Right cardiac atrium (tissue), 5 donors: ENCODE data around the gene JARID2. TPM values are rescaled to one million over a fixed set of nuclear protein-coding genes. Genes with fewer than 3 reads are reported as not detected.

ENCODE experiments used
- ATAC-seq, 2 donors: fragments of 200-7000 bp; cut with Tn5 transposase; one replicate each; pipeline versions ENCODE4 v1.8.0 to v1.9.1; 2020; ENCODE audit warnings: moderate library complexity in 2 of 2, mild to moderate bottlenecking in 1 of 2
- DNase-seq, 3 donors: peaks; one replicate each; pipeline ENCODE4 v3.0.0-alpha.2; 2020
- H3K27ac ChIP-seq: one replicate; pipeline ENCODE4 v1.5.1; 2013; ENCODE audit warnings: mild to moderate bottlenecking, low read length, control low read depth, moderate library complexity
- H3K27me3 ChIP-seq: one replicate; pipeline ENCODE4 v1.6.1; 2013; ENCODE audit not compliant: control insufficient read depth, insufficient read depth
- H3K4me1 ChIP-seq: one replicate; pipeline ENCODE4 v1.6.1; 2013; ENCODE audit warnings: low read length; ENCODE audit not compliant: control insufficient read depth, insufficient read depth
- H3K4me3 ChIP-seq: one replicate; pipeline ENCODE4 v1.5.1; 2013; ENCODE audit warnings: low read length, control low read depth
- H3K9me3 ChIP-seq: one replicate; pipeline ENCODE4 v1.6.1; 2013; ENCODE audit warnings: low read length; ENCODE audit not compliant: control insufficient read depth
- WGBS: extraction: QIAGEN DNeasy Blood & Tissue Kit; methylation state at CpG from one replicate; pipeline ENCODE4 v1.1.7; 2013; 5-methylcytosine and 5-hydroxymethylcytosine counted together
- intact Hi-C, 4 donors: fragments of 100-400 bp; cut with DNase I; formaldehyde crosslinking; loops; one replicate each; pipeline versions ENCODE4 v1.11.0 to v1.14.0; 2022 to 2023
- polyA plus RNA-seq: library from polyadenylated mRNA; stranded (reverse); fragments of 200-250 nt; gene quantifications from one replicate; pipeline ENCODE4 v1.2.3, GENCODE V29; 2013
- total RNA-seq, 4 donors: library from RNA; stranded (reverse); fragmentation: NEBNext Ultra II Directional; extraction: Animal tissue kit (Norgen Biotek cat#: 25700); gene quantifications; one replicate each; pipeline ENCODE4 v1.2.1, GENCODE V29; 2021
- donor health status: healthy with polysubstance abuse.
- donor health status: DM: no; HTN: yes; CAD: no.
- donor health status: DM: no; HTN: no; CAD: no.
- donor health status: DM: no; HTN: yes; CAD: no; lungs with severe emphysema.
- donor health status: DM: yes; HTN: yes; CAD: no.

Gene JARID2
- total and polyA plus RNA-seq, 5 donors, result 4.1 to 10.1 (median 9.1) TPM

DNA sequence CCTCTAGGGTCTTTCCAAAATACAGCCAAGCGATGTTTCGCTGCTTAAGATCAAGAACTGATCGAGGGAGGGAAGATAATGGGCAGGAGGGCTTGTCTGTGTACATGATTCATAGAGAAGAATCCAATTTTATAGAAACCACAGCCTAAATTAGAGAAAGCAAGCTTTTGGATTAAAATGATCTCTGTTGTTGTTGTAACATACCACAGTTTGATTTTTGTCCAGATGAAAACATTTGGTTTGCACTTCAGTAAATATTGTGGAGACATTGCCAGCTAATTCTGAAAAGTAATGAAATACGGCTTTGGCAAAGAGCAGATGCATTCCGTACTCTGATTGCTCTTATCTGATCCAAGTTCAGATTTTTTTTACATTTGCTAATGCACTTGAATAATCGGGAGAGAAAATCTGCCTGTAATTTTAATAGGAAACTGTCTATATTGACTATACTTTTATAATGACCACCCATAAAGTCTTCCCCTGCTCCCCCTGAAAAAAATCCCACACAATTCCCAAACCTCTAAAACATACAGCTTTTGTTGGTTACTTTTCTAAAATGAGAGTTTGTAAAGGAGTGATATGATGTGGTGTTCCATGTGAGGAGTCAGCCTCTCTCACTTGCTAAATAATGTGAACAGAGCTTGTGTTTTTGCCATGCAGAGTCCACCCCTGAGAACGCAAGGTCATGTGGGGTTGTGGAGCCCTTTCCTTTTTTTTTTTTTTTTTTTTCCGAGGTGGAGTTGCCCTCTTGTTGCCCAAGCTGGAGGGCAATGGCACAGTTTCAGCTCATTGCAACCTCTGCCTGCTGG is 217.1 kb downstream of the JARID2 start:
- ATAC-seq (no peak), DNase-seq (no peak)
- WGBS, result 49% methylated on average over 8 of the region's 8 CpGs
- Histone ChIP-seq H3K9me3 (no peaks in the 10 kb centered on the region), H3K4me1 (peaks cover 10% of the 10 kb centered on the region), H3K27ac (no peak overlapping the region), H3K27me3 (no peaks in the 10 kb centered on the region), H3K4me3 (no peak overlapping the region)
- intact Hi-C loops, result no loop called here

DNA sequence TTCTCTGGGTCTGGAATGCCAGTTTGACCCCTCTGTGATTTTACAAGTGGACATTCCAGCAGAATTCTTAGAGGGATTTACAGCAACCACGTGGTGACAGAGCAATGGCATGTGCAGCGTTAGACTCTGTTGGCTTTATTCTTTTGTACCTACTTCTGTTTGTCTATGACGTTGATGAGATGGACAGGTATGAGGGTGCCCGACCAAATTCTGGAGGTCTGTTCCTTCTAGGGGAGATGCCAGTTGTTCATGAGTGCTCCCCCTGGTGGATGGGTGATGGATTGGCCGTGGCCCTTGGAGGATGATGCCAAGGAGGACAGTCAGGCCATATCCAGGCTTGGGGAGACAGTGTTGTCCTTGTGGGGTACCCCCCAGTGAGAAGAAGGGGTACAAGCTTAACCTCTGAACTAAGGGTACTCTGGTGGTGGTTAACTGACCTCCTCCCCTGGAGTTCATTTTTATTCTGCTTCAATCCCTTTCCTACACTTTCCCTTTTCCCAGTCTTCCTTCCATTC is 218.4 kb downstream of the JARID2 start:
- Histone ChIP-seq H3K27ac (no peak overlapping the region), H3K4me1 (peaks cover 10% of the 10 kb centered on the region), H3K4me3 (no peak overlapping the region), H3K9me3 (no peaks in the 10 kb centered on the region), H3K27me3 (no peaks in the 10 kb centered on the region)
- intact Hi-C loops, result no loop called here
- WGBS, result 81% methylated on average over 5 of the region's 5 CpGs
- DNase-seq (no peak), ATAC-seq (peak in 1 of 2 donors; percentile 48)

DNA sequence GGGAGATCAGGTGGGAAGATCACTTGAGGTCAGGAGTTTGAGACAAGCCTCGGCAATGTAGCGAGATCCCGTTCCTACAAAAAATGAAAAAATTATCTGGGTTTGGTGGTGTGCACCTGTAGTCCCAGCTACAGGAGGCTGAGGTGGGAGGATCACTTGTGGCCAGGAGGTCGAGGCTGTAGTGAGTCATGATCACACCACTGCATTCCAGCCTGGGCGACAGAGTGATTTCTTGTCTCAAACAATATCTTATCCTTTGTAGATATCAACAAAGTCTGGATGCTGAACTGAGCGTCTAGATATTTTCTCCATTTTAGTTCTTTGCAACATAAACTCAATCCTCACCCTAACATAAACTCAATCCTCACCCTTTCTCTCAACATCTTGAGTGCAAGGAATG is 219.3 kb downstream of the JARID2 start:
- Histone ChIP-seq H3K27me3 (no peaks in the 10 kb centered on the region), H3K4me3 (no peak overlapping the region), H3K9me3 (no peaks in the 10 kb centered on the region), H3K27ac (no peak overlapping the region), H3K4me1 (peaks cover 8% of the 10 kb centered on the region)
- intact Hi-C loops, result no loop called here
- ATAC-seq, result no peak
- no peak for DNase-seq
- 91% methylated on average over 6 of the region's 6 CpGs for WGBS

DNA sequence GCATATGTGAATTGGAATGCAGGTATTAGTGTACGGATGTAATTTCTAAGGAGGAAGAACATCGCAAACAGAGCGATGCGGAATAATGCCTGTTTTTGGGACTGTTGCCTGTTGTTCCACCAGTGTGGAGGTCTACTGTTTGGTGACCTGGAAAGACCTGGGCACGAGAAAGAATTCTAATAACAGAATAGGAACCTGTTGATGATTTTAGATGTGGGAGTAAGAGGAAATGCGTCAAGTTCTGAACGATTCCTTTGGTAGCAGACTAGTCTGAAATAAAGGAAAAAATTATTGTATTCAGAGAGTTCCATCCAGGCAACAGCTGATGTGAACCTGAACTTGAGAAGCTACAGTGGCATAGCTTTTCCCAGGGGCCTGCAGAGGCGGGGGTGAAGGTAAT is 224.9 kb downstream of the JARID2 start:
- Histone ChIP-seq H3K4me1 (peaks cover 6% of the 10 kb centered on the region), H3K9me3 (no peaks in the 10 kb centered on the region), H3K27me3 (no peaks in the 10 kb centered on the region), H3K4me3 (no peak overlapping the region), H3K27ac (no peak overlapping the region)
- intact Hi-C loops, result no loop called here
- no peak for ATAC-seq
- WGBS, result 82% methylated on average over 8 of the region's 8 CpGs
- no peak for DNase-seq

DNA sequence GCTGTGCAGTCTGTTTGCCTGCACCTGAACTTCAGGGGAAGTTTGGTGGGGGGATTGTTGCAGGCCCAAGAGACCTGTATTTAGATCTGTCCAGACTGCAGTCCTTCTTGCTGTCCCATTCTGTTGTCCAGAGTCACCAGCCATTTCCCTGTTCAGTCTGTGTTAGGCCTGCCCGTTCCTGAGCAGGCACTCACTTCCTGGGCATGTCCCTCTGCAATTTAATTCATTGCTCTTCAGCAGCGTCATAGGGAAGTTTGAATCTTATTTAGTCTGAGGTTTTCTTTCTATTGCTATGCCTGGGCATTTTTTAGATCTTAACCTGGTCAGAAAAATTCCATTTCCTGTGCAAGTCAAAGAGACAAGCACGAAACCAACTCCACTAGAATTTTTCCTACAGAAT is 226.8 kb downstream of the JARID2 start:
- no peak for DNase-seq
- WGBS, result 80% methylated on average over 3 of the region's 3 CpGs
- intact Hi-C loops, result no loop called here
- ATAC-seq, result peak; percentile 31 to 34
- H3K27ac ChIP-seq, result no peak overlapping the region
- H3K4me3 ChIP-seq, result no peak overlapping the region
- H3K9me3 ChIP-seq, result no peaks in the 10 kb centered on the region
- H3K4me1 ChIP-seq, result peaks cover 11% of the 10 kb centered on the region
- no peaks in the 10 kb centered on the region for H3K27me3 ChIP-seq

DNA sequence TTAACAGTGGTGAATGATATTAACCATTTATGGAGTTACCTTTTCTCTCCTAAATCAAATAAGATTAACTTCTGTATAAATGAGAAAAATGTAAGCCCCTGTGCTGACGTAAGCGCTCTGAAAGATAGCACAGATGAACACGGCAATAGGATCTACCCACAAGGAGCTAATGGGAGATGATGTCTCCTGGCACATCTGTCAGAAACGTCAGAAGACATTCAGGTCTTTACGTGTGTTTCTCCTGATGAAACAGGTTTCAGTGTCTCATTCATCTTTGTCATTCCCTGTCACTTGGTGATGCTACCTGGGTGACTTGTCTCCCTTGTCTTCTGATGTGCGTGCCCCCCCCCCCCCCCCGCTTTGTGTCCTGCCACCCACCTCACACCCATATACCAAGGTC is 227.3 kb downstream of the JARID2 start:
- H3K9me3 ChIP-seq, result no peaks in the 10 kb centered on the region
- H3K27ac ChIP-seq, result peak overlapping the region; percentile 39
- 85% methylated on average over 7 of the region's 7 CpGs for WGBS
- no peak overlapping the region for H3K4me3 ChIP-seq
- intact Hi-C loops, result no loop called here
- H3K27me3 ChIP-seq, result no peaks in the 10 kb centered on the region
- H3K4me1 ChIP-seq, result peaks cover 11% of the 10 kb centered on the region
- ATAC-seq (no peak), DNase-seq (no peak)

DNA sequence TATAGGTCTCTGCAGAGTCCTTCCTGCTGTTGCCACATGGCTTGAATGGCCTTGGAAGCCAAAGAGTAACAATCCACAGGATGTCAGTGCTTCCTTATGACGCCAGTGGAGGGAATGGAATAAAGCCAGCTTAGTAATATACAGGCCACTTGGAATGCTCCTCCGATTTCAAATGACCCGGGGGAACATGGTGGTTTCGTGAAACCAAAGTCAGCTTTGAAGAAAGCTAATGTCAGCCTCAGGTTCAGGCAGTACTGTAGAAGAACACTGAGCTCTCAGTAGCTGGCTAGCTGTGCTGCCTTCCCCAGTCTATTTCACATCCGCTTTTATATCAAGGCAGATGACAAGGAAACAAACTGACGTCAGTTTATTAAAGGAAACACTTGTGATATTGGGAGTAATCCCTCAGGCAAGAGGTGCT is 227.9 kb downstream of the JARID2 start:
- H3K4me3 ChIP-seq, result no peak overlapping the region
- ATAC-seq, result peak; percentile 84 to 87
- intact Hi-C loops, result no loop called here

DNA sequence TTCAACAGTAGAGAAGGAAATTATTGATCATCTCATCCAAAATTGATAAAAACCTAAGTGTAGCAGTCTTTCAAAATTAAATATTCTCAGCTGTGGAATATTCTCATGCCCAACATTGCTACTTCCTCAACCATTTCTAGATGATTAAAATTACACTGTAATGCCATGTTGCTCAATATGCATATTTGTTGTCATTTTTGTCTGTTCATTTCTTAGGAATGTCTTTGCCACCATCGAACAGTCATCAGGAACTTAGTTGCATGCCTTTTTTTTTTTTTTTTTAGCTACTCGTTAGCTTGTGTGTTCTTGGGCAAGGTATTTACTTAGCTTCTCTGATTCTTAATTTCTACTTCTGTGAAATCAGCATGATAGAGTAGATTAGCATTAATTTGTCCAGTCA is 228.3 kb downstream of the JARID2 start:
- intact Hi-C loops, result no loop called here
- H3K27ac ChIP-seq, result no peak overlapping the region

More for the DNA sequence above, 227.9 kb downstream of the JARID2 start:
- H3K27ac ChIP-seq, result peak overlapping the region; percentile 7
- H3K27me3 ChIP-seq, result no peaks in the 10 kb centered on the region
- no peaks in the 10 kb centered on the region for H3K9me3 ChIP-seq
- WGBS, result 21% methylated on average over 6 of the region's 6 CpGs
- no peak for DNase-seq
- H3K4me1 ChIP-seq, result peaks cover 11% of the 10 kb centered on the region

DNA sequence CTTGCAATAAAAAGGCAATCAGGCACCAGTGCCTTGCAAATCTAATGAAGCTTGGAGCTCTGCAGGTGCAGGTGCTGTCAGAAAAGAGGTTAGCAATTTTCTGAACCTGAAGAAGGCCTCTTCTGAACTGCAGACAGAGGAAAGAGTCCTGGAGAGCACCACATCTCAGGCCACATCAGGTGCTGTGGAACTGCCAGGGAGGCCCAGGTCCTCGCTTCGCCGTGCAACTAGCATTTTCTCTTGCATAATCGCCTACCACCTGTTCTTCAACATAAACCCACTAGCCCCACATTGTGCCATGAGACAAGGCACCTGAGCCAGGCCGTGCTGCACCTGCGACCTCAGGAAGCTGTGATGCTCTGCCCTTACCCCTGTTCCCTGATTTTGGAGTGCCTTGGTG is 229.4 kb downstream of the JARID2 start:
- H3K4me1 ChIP-seq, result peaks cover 11% of the 10 kb centered on the region
- 95% methylated on average over 6 of the region's 6 CpGs for WGBS
- no peak for ATAC-seq

More for the DNA sequence above, 228.3 kb downstream of the JARID2 start:
- Histone ChIP-seq H3K4me3 (no peak overlapping the region), H3K4me1 (peaks cover 11% of the 10 kb centered on the region), H3K27me3 (no peaks in the 10 kb centered on the region), H3K9me3 (no peaks in the 10 kb centered on the region)
- DNase-seq (no peak), ATAC-seq (no peak)
- 69% methylated on average over 2 of the region's 2 CpGs for WGBS

DNA sequence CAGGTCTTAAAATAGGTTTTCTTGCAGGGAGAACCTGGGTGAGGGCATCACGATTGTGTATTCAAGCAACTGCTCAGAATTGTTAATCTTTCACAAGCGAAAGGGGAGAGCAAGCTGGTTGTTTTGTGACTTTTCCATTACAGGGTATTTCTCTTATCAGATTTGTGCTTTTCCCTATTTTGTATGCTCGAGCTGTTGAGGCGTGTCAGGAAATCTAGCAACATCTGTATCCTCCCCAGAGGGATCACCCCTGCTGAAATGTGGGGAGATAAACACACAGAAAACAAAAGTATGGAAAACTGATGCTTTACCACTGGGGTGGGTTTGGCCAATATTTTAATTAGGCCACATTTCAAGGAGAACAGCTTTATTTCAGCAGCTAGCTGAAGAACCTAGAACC is 230.0 kb downstream of the JARID2 start:
- Histone ChIP-seq H3K27me3 (no peaks in the 10 kb centered on the region), H3K4me1 (peaks cover 11% of the 10 kb centered on the region), H3K4me3 (no peak overlapping the region), H3K9me3 (no peaks in the 10 kb centered on the region), H3K27ac (peak overlapping the region; percentile 81)
- DNase-seq, result no peak
- ATAC-seq, result peak in 1 of 2 donors; percentile 60
- intact Hi-C loops, result no loop called here
- 61% methylated on average over 4 of the region's 4 CpGs for WGBS

More for the DNA sequence above, 229.4 kb downstream of the JARID2 start:
- Histone ChIP-seq H3K27me3 (no peaks in the 10 kb centered on the region), H3K9me3 (no peaks in the 10 kb centered on the region), H3K4me3 (no peak overlapping the region), H3K27ac (no peak overlapping the region)
- intact Hi-C loops, result no loop called here
- DNase-seq, result no peak

DNA sequence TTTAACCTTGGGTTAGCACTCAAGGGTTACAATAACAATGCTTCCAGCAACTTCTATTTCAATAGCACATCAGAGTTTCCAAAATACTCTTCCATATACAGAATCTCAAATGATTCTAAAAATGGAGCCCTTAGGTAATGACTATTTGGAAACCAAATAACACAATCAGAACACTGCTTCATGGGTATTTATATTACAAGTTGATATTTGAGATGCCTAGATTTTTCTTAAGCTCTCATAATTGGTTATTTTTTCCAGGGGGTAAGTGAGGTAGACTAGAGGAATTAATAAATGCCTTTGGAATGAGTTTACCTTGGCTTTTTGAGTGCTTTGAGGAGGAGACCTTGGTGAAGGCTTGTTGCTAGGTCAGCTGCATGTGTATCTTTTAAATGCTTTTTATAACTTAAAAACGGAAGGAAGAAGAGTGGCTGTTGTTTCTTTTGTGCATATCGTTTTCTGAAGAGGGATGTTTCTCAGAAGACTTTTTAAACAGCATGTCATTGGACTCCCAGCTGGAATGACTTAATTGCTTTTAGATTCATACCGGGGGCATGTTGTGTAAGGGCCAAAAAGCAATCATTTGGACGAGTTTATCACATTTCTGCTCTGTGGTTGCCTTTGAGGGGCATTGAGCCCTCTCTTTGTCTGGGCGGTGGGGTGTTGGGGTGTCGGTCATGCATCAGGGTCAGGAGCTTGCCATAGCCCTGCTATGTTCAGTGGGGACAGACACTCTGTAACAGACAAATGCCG is 230.9 kb downstream of the JARID2 start:
- WGBS, result 51% methylated on average over 7 of the region's 7 CpGs
- intact Hi-C loops, result no loop called here
- no peak for ATAC-seq

More for the DNA sequence above, 230.9 kb downstream of the JARID2 start:
- no peak overlapping the region for H3K4me3 ChIP-seq
- H3K27ac ChIP-seq, result peak overlapping the region; percentile 20
- H3K9me3 ChIP-seq, result no peaks in the 10 kb centered on the region
- H3K27me3 ChIP-seq, result no peaks in the 10 kb centered on the region
- H3K4me1 ChIP-seq, result peaks cover 11% of the 10 kb centered on the region
- no peak for DNase-seq
